Mesenteric fat pad (tissue), 1 donor: ENCODE data around the gene GATB. TPM values are rescaled to one million over a fixed set of nuclear protein-coding genes. Genes with fewer than 3 reads are reported as not detected.
"Not testable (repeated sequence)": the region's sequence is repeated elsewhere in the genome, so short reads cannot be mapped to it uniquely, and the experiment has no call there.

Experiments
- DNase-seq: peaks from one replicate; pipeline ENCODE4 v3.0.0-alpha.2; 2020; ENCODE audit warnings: low spot score
- total RNA-seq: library from RNA; stranded (reverse); fragmentation: NEBNext Ultra II Directional; extraction: Animal tissue kit (Norgen Biotek cat#: 25700); gene quantifications from one replicate; pipeline ENCODE4 v1.2.1, GENCODE V29; 2021
- donor health status: DM: yes; HTN: yes; CAD: no.

Gene GATB
- total RNA-seq, 1 donor from 2014 or later, result 16.6 TPM

- no peak for DNase-seq
These were observed 24.8 kb upstream of the GATB start for GRCh38 chr4:151785484-151786157.

DNA sequence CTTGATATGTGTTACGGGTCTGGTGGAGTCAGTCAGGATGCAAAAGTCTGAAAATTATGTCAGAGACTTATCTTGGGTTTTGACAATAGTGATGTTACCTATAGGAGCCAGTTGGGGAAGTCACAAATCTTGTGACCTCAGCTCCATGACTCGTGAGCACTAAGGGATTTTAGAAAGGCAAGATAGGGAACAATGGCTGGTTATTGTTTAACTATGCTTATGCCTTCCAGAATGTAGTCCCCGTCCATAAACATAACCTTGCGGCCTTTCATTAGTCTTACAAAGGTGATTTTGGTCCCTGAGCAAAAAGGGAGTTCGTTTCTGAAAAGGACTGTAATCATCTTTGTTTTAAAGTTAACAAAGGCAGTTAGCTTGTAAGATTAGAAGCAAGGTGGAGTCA lies 23.9 kb upstream of the GATB start:
- no peak for DNase-seq

GRCh38 chr4:151783867-151784266 lies 23.1 kb upstream of the GATB start:
- no peak for DNase-seq

GRCh38 chr4:151782296-151782695 lies 21.5 kb upstream of the GATB start:
- no peak for DNase-seq

GRCh38 chr4:151781026-151781425 lies 20.2 kb upstream of the GATB start:
- DNase-seq, result no peak

DNA sequence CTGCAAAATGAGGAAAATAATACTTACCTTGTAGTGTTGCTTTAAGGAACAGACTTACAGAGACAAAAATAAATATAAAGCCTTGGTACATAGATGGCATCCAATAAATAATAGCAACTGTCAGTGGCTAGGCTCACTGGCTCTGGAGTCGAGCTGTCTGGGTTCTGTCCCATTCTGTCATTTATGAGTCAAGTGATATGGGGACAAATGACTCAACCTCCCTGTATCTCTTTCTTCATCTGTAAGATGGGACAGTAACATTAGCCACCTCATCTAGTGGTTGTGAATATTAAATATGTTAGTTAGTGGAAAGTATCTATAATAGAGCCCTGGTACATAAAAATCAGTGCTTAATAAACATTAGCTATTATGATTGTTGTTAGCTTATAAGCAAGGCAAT lies 16.7 kb upstream of the GATB start:
- no peak for DNase-seq

- DNase-seq, result no peak
These were observed 13.5 kb upstream of the GATB start for GRCh38 chr4:151774324-151774723.

- no peak for DNase-seq
These were observed 11.5 kb upstream of the GATB start for GRCh38 chr4:151772274-151772673.

DNA sequence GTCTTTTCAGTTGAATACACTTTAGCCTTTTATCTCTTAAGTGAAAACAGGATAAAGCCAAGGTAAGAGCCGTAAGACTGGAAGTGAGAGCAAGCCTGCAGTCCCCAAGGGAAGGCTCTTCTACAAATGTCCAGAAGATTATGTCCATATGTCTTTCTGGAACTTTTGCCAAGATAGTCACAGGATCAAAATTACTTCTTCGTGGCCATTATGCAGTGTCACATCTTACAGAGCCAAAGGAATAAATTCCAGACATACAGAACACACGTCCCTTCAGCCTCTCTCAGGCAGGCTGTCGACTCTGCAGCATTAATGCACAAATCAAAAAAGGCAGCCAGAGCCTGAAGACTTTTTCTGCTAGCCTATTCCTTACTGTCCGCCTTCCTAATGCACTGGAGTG lies 10.9 kb upstream of the GATB start:
- no peak for DNase-seq

DNA sequence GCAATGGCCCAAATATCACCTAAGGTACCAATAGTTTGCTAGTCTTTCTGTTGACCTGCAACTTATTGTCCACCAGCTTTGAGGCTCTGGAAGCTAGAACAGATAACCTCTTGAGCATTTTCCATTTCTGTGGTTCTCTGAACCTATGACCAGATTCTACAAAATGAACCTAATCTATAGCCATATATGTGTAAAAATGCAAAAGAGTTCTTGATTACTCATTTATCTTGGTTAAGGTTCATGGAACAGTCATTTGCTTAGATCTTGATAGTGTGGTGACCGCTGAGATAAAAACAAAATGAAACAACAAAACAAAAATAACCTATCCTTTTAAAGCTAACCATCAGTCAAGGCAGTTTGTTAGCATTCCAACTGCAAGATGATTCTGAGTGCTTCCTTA lies 9.3 kb upstream of the GATB start:
- DNase-seq, result no peak

- DNase-seq, result no peak
These were observed 8.0 kb upstream of the GATB start for GRCh38 chr4:151768835-151769234.

- no peak for DNase-seq
These were observed 5.9 kb upstream of the GATB start for GRCh38 chr4:151766691-151767090.

- DNase-seq, result no peak
These were observed 805 bp downstream of the GATB start for GRCh38 chr4:151760002-151760401.

GRCh38 chr4:151753056-151753455 lies 7.8 kb downstream of the GATB start:
- no peak for DNase-seq

DNA sequence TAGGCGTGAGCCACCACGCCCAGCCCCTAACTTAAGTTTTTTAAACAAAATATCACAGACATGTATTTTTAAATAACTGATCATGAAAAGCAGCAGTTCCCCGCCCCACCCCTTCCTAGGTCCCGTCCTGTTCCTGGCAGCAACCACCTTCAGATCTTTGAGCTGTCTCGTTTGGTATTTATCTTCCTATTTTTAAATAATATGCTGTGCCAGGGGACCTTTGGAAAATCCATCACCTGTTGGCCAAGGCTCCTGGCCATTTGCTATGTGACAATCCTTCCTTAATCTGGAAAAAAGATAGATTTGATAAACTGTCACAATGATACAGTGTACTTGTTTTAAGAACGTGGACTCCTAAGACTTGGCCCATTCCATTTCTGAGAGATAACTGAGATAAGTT lies 10.7 kb downstream of the GATB start:
- no peak for DNase-seq

GRCh38 chr4:151745481-151746231 lies 15.2 kb downstream of the GATB start:
- DNase-seq, result no peak

- no peak for DNase-seq
These were observed 16.2 kb downstream of the GATB start for GRCh38 chr4:151744614-151745013.

DNA sequence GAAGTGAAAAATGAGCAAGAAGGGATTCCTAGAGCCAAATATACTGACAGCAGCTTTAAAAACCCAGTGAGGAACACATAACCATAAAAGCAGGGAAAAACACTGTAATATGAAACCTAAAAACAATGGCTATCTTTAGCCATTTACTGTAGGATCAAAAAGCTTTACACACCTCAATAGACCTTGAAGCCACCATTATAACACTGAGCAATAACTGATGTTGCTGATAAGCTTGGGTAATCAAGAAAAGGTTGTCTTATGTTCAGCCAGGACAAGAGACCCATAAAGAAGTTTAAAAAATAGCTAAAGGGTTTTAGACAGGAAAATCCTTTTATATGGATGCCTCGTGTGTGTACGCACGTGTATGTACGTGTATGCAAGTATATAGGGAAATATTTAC lies 16.9 kb downstream of the GATB start:
- DNase-seq, result no peak

DNA sequence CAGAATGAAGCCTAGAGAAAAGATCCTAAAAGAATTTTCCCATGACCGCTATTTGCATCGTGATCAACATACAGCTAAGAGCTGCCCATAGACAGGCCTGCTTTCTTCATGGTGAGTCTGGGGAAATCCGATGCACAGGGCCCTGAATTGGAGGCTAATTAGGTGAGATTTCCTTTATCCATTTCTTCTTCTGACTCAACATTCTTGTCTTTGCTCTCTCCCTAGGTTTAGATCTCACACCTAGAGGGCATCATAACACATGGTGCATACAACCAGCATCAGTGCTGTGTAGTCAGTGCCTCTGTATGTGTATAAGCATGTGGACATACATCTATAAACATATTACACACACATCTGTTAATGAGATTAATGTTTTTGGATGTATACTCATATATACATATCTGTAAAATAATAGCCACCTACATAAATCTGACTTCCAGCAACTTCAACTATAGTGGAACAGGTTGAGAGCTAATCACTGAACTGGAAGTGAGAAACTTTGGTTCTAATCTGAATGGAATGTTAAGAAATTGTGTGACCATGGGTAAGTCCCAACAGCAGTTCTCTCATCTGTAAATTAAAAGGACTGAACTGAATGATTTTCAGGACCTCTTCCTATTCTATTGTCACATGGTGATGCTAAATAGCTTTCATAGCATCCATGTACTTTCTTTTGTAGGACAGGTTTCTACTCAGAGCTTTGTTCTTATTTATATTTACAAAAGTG lies 17.5 kb downstream of the GATB start:
- no peak for DNase-seq

DNA sequence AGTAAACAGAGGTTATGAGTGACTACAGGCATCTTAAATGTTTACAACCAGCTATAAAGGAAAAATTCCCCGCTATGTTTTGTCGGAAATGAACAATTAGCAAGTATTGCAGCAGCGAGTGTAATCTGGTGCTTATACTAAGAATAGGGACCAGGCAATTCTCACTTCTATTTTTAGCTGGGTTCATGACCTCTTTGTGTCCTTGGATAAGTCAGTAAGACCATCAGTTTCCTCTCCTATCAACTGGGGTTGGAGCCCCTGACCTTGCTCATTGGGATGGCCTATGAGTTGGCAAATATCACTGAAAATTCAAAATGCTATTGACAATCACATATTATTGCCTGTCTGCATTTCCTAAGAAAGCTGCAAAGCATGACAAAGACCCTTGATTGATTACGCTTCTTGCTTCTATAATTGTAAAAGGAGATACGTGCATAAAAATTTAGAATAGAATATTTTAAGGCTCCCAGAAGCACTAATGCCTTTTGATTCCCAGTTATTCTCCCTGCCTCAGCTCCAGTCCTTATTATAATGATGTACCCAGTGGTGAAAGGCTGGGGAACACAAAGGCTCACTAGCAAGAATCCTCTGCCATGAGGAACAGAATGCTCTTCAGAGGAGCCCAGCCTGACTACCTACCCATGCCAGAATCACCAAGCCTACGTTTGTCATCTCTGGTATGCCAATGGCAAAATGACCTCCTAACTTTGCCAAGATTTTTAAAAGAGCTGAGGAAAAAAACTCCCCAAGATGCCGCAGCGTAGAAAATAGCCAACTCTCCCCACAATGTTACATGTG lies 21.9 kb downstream of the GATB start:
- DNase-seq, result no peak

DNA sequence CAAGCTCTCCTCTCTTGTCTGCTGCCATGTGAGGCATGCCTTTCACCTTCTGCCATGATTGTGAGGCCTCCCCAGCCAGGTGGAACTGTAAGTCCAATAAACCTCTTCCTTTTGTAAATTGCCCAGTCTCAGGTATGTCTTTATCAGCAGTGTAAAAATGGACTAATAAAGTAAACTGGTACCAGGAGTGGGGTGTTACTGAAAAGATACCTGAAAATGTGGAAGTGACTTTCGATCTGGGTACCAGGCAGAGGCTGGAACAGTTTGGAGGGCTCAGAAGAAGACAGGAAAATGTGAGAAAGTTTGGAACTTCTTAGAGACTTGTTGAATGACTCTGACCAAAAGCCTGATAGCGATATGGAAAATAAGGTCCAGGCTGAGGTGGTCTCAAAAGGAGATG lies 24.0 kb downstream of the GATB start:
- not testable (repeated sequence) for DNase-seq

DNA sequence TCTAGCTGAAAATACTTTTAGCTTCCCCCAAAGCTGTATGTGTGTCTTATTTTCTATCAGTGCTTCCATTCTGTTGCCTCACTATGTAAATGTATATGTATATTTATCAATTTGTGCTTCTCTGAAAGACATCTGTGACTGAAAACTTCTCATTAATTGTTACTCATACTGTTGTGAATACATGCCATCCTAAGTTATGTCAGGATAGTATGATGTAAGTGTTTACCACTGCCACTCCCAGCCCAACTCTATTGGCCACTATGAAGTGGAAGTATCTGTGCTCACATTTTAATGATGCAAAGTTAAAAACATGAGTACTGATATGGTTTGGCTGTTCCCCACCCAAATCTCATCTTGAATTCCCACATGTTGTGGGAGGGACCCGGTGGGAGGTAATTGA lies 24.4 kb downstream of the GATB start:
- DNase-seq, result no peak
